Activated gamma-delta T cell treated with anti-CD3 and anti-CD28 coated beads, Interleukin-2, amount 50 U/mL, for 16 hours (primary cell): Measurements from ENCODE around the gene KIFC3.
"Not testable (repeated sequence)": the region's sequence is repeated elsewhere in the genome, so short reads cannot be mapped to it uniquely, and the experiment has no call there.

Experiments
- DNase-seq: peaks from one replicate; pipeline ENCODE4 v3.0.0-alpha.2; 2020; ENCODE audit warnings: low read depth

The KIFC3 gene

GRCh38 chr16:57739756-57740422, 62.4 kb downstream of the KIFC3 start:
- DNase-seq, result no peak

GRCh38 chr16:57738844-57739243, 63.4 kb downstream of the KIFC3 start:
- no peak for DNase-seq

- no peak for DNase-seq
These were observed 65.6 kb downstream of the KIFC3 start for GRCh38 chr16:57736419-57737351.

- no peak for DNase-seq
These were observed 66.4 kb downstream of the KIFC3 start, which contains the start of gene KATNB1 for GRCh38 chr16:57735755-57736418. Gene KATNB1 (plus strand): TSS chr16:57735770. CDS start chr16:57737244, 1,474 bp downstream.

- DNase-seq, result peak; percentile 98
These were observed 67.2 kb downstream of the KIFC3 start for GRCh38 chr16:57734925-57735754.

- DNase-seq, result no peak
These were observed 67.9 kb downstream of the KIFC3 start for GRCh38 chr16:57734308-57734924.

GRCh38 chr16:57732714-57733113, 69.6 kb downstream of the KIFC3 start:
- DNase-seq, result no peak

GRCh38 chr16:57732037-57732436, 70.3 kb downstream of the KIFC3 start:
- no peak for DNase-seq

GRCh38 chr16:57730771-57731730, 71.2 kb downstream of the KIFC3 start:
- DNase-seq, result no peak

GRCh38 chr16:57729852-57730251, 72.4 kb downstream of the KIFC3 start:
- not testable (repeated sequence) for DNase-seq

GRCh38 chr16:57729182-57729484, 73.2 kb downstream of the KIFC3 start:
- DNase-seq, result no peak

GRCh38 chr16:57728336-57729181, 73.7 kb downstream of the KIFC3 start:
- no peak for DNase-seq

- DNase-seq, result no peak
These were observed 74.7 kb downstream of the KIFC3 start for GRCh38 chr16:57727610-57728009.

GRCh38 chr16:57726433-57726947, 75.8 kb downstream of the KIFC3 start:
- DNase-seq, result no peak

GRCh38 chr16:57725976-57726375, 76.3 kb downstream of the KIFC3 start:
- no peak for DNase-seq

- DNase-seq, result no peak
These were observed 76.7 kb downstream of the KIFC3 start for GRCh38 chr16:57725554-57725953.

- DNase-seq, result no peak
These were observed 77.1 kb downstream of the KIFC3 start for GRCh38 chr16:57725151-57725550.

- no peak for DNase-seq
These were observed 77.8 kb downstream of the KIFC3 start for GRCh38 chr16:57724531-57724930.

GRCh38 chr16:57723170-57723569, 79.1 kb downstream of the KIFC3 start:
- DNase-seq, result no peak
